Activated CD4-positive, CD25-positive, alpha-beta regulatory T cell treated with anti-CD3 and anti-CD28 coated beads, Interleukin-2, amount 50 U/mL, for 16 hours (primary cell): ENCODE measurements around the gene PAK1.
"Not testable (repeated sequence)": the region's sequence is repeated elsewhere in the genome, so short reads cannot be mapped to it uniquely, and the experiment has no call there.

ENCODE experiments used
- DNase-seq: peaks from one replicate; pipeline ENCODE4 v3.0.0-alpha.2; 2020; ENCODE audit warnings: low read depth, low spot score

PAK1 gene

DNA sequence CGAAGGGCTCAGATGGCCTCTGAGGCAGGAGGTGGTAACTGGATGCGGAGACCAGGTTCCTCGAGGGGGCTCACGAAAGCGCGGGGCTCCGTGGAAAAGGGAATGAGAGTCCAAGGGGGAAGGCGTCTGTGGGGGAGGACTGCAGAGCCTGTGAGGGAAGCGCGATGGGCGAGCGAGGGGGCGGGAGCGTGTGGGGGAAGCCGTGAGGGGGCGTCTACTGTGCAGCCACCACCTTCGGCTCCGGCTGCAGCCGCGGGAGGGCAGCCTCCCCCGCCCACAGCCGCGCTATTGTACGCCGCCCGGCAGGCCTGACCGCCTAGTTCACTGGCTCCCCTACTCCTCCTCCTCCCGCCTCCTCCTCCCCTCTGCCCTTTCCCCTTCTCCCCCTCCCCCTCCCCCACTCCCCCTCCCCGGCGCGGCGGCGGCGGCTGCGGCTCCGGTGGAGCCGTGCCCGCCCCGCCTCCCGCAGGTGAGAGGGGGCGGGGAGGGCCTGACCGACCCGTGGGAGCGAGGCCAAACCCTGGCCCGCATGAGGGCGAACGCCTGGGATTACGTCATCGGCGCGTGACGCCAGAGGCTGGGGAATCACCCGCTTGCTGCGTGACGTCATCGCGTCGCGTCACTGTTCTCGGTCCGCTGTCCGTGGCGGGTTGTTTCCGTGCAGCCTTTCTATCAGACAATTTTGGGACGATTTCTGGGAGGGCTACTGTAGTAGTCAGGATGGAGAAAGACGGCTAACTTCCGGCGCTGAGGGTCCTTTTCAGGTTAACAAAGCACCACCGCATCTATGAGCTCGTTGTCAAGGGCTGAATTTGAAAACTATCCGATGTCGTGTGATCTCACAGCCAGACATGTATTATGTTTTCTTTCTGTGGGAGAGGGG, at the start of gene PAK1:
Gene PAK1, minus strand, starts transcription at position 294 of the 883 bp plus-strand sequence. CDS start 81,574 bp downstream, outside the sequence.
- DNase-seq = peak; percentile 61

DNA sequence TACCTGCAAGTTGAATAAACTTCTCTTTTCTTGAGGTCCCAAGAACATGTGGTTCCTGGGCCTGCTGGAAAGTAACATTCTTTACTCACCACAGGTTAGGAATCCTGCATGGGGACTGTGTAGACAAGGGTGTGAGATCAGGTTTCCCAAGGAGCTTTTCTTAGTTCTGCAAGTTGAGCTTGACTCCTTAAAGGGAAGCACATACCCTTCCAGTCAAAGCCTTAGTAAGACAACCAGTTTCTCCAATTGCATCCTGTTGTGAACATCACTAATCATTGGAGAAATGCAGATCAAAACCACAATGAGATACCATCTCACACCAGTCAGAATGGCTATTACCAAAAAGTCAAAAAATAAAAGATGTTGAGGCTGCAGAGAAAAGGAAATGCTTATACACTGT, 48.3 kb upstream of the PAK1 start:
- no peak for DNase-seq

DNA sequence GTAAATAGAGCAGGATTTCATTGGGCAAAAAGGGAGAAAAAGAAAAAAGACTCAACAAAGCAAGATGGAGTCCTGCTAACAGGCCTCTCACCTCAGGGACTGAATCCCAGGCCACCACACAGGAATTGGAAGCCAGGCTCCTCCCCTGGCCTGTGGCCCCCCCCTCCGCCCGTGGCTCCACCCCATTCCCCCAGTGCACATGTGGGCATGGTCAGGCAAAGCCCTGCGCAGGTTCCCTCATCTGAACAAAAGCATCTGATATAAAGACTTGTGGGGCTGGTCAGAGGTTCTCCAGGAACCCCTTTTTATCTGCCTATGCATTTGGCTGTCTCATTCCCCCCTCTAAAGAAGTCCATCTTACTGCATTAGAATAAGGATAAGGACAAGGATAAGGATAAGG, 46.0 kb upstream of the PAK1 start:
- no peak for DNase-seq

DNA sequence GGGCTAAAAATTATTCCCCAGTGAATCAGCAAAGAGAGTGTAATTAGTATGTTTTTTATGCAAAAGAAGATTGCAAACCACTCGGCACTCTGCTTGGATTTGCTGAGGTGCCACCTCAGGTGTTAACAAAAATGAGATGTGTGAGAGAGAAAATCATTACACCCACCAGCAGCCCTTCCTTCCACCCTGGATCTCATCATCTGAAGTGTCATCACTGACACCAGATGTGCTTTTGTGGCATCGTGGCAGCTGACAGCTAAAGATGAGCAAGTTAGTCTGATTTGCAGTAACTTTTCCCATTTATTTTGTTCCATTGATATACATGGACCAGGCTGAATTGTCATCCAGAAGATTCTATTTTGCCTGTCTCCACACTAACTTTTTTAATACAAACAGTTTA, 44.6 kb upstream of the PAK1 start:
- no peak for DNase-seq

- DNase-seq = no peak
Measured at GRCh38 chr11:77517753-77518152, 43.9 kb upstream of the PAK1 start.

DNA sequence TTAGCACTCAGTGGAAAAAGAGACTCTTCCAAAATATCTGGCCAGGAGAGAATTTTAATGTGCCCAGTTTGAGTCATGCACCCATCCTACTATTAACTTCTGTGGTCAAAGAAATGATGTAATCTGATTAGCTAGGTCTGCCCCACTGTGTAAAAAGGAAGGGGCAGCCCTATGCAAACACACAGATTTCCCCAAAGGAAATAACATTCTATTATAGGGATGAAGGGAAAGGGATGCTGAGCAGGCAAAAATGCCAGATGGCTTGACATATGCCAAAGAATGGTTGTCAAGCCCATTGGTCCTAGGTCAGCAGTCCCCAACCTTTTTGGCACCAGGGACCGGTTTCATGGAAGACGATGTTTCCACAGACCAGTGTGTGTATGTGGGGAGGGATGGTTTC, 43.3 kb upstream of the PAK1 start:
- no peak for DNase-seq

GRCh38 chr11:77515483-77515882, 41.6 kb upstream of the PAK1 start:
- no peak for DNase-seq

DNA sequence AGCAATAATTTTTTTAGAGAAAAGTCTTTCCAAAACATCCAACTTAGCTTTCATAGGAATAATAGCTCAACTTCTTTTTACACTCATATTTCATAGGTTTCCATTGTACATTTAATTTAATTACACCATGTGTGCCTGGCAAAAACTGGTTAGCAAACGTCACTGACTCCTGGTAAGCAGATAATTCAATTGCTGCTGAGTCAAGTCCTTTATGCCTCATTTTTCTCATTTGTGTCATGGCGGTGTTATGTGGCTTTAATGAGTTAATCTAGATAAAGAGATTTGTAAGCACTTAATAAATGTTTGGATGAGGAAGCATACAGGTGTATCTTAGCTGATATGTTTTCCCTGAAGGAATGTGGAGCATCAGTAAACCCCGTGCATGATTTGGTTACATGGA, 41.2 kb upstream of the PAK1 start:
- no peak for DNase-seq

DNA sequence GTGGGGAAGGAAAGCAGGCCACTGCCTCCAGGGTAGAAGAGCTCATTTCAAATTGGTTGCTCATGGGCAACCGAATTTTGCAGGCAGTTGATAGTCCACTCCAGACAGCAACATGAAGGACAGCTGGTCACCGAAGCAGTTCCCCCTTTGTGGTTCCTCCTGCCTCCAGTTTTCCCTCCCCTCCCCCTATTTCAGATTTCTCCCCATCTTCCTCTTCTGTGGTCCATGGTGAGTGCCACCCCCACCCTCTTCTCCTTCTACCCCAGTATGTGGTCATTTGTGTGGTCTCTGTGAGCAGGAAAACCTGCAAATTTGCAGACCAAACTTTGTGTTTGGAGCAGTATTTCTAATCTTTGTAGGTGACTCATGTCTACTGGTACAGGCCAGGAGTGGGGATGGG, 38.2 kb upstream of the PAK1 start:
- no peak for DNase-seq

DNA sequence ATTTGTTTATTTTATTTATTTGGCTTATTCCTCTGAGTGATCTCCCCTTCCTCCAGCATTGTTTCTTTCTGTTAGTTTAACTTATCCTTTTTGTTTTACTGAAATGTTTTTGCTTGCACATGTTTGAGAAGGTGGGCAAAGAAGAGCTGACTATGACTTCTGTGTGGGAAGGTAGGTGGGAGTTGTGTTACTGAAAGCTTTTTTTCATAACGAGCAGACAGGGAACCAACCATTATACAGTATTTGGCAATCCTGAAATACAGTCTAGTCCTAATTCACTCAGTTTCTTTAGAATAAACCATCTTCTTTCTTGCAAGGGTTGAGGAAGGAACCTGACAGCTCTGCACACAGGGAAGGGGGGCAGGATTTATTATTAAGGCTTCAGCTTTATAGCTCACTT, 37.0 kb upstream of the PAK1 start:
- no peak for DNase-seq

DNA sequence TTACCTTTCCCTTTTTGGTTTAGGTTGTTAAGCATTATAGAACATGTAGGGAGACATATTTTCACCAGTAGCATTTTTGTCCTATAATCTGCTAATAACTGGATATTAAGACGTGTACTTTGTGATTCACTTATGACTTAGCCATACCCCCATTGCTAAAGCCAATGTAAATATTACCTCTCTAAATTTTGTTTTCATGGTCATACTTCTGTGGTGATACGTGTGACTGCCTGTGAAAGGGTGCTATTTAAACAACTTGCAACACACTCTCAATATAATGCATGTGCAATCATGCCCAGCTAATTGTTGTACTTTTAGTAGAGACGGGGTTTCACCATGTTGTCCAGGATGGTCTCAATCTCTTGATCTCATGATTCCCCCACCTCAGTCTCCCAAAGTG, 36.2 kb upstream of the PAK1 start:
- DNase-seq = no peak

DNA sequence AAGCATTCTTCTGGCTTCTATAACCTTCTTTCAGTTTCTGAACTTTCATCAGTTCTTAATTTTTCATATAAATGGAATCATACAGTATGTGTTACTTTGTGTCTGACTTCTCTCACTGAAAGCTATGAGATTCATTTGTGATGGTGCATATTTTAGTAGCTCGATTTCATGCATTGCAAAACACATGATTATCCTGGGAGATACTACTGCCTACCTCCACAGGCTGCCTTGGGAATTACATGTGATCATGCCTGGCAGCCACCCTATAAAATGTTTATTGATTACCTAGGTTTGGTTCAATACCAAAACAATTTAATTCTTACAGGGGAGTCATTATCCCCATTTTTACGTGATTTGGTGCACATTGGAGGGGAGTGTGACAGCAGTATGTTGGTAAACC, 34.1 kb upstream of the PAK1 start:
- no peak for DNase-seq

GRCh38 chr11:77506857-77507256, 33.0 kb upstream of the PAK1 start:
- DNase-seq = no peak

- DNase-seq = no peak
Measured at GRCh38 chr11:77505956-77506355, 32.1 kb upstream of the PAK1 start.

DNA sequence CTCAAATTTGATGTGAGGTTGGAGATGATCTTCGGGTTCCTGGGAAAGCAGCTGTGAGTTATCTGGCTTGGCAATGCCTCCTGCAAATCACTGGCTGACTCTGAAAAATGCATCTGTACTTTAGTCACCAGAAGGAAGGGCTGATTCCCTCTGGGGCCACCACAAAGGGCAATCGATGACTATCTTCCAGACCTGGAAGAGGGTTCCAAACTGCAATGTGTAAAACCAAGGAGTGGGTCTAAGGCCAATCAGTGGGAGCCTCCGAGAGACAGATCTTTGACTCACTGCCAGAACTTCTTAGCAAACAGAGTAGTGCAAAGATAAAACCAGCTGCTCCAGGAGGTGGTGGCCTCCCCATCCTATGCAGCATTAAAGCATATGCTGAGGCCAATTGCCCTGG, 29.1 kb upstream of the PAK1 start:
- DNase-seq = no peak

- no peak for DNase-seq
Measured at GRCh38 chr11:77502346-77502905, 28.5 kb upstream of the PAK1 start.

GRCh38 chr11:77501758-77502157, 27.9 kb upstream of the PAK1 start:
- DNase-seq = no peak

DNA sequence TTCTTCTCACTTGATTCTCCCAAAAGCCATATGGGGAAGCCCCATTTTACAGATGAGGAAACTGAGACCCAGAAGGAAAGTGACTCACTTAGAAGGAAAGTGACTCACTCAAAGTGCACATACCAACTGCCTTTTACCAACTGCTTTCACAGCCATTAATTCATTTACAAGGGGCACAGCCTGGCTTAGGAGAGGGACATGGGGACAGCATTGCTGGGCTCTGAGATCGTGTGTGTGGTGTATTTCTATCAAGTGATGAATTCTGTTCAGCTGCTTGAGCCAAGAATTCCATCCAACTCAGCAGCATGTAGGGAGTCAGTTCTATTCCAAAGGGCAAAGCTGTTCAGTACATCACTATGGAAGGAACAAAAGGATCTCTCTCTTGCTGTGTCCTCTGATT, 23.5 kb upstream of the PAK1 start:
- DNase-seq = no peak

- DNase-seq = no peak
Measured at GRCh38 chr11:77495526-77495925, 21.6 kb upstream of the PAK1 start.

DNA sequence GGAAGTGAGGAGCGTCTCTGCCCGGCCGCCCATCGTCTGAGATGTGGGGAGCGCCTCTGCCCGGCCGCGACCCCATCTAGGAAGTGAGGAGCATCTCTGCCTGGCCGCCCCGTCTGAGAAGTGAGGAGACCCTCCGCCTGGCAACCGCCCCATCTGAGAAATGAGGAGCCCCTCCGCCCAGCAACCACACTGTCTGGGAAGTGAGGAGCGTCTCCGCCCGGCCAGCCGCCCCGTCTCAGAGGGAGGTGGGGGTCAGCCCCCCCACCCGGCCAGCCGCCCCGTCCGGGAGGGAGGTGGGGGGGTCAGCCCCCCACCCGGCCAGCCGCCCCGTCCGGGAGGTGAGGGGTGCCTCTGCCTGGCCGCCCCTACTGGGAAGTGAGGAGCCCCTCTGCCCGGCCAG, 16.1 kb upstream of the PAK1 start:
- DNase-seq = not testable (repeated sequence)

- DNase-seq = no peak
Measured at GRCh38 chr11:77487790-77488189, 13.9 kb upstream of the PAK1 start.

DNA sequence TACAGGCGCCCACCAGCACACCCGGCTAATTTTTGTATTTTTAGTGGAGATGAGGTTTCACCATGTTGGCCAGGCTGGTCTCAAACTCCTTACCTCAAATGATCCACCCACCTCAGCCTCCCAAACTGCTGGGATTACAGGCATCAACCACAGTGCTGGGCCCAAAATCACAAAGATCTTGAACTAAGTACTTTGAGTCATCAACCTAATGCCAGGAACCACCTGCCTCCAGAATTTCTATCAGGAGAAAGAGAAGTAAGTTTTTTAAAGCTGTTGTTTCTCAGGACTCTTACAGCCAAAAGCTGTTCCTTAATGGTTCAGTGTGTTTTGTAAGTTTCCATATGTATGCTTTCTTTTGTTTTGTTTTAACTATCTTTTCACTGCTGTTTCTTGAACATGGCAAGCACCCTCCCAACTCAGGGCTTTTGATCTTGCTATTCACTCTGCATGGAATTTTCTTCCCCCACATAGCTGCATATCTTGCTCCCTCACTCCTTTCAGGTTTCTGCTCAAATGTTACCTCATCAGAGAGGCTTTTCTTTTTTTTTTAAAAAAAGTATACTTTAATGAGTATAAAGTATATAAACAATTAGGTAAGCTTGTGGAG, 6.0 kb upstream of the PAK1 start:
- DNase-seq = no peak

GRCh38 chr11:77475206-77475605, 1.3 kb upstream of the PAK1 start:
- no peak for DNase-seq
